ENCODE data around the gene CD2AP. TPM values are rescaled to one million over a fixed set of nuclear protein-coding genes. Genes with fewer than 3 reads are reported as not detected.

CD2AP gene
- total RNA-seq, 2 donors from 2014 or later, result 27.1 to 29.1 TPM

DNA sequence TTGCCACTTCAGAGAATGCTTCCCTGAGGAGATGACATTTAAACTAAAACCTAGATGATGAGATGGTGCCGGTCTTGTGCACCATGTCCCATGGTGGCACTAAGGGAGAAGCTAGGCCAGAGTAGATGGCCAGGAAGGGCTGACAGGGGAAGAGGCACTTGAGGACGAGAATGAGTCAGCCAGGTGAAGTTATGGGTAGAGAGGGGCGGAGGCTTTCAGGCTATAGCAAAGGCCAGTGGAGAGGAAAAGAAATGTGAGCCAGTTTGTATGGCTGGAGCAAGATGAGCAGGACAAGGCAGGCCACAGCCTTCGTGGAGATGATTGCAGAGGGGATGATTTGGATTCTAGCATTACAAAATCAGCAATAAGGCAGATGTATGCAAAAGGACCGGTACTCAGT lies 176.1 kb downstream of the CD2AP start:
- no peaks in the 10 kb centered on the region for H3K9me3 ChIP-seq
- TF ChIP-seq, protein P1, sequence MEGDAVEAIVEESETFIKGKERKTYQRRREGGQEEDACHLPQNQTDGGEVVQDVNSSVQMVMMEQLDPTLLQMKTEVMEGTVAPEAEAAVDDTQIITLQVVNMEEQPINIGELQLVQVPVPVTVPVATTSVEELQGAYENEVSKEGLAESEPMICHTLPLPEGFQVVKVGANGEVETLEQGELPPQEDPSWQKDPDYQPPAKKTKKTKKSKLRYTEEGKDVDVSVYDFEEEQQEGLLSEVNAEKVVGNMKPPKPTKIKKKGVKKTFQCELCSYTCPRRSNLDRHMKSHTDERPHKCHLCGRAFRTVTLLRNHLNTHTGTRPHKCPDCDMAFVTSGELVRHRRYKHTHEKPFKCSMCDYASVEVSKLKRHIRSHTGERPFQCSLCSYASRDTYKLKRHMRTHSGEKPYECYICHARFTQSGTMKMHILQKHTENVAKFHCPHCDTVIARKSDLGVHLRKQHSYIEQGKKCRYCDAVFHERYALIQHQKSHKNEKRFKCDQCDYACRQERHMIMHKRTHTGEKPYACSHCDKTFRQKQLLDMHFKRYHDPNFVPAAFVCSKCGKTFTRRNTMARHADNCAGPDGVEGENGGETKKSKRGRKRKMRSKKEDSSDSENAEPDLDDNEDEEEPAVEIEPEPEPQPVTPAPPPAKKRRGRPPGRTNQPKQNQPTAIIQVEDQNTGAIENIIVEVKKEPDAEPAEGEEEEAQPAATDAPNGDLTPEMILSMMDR (IDR thresholded peaks at IDR 0.05), result no peak
- no peak overlapping the region for H3K4me3 ChIP-seq
- peaks cover 3 to 12% of the 10 kb centered on the region in 2 donors for H3K4me1 ChIP-seq (ENCODE audit: control insufficient read depth in 1 of 2, low read depth in 2 of 2)
- DNase-seq (ENCODE audit: low spot score) (no peak), ATAC-seq (ENCODE audit: insufficient number of reproducible peaks, low FRiP score, low read depth) (no peak)
- H3K27ac ChIP-seq, result no peak overlapping the region
- no peaks in the 10 kb centered on the region for H3K36me3 ChIP-seq
- no peaks in the 10 kb centered on the region for H3K27me3 ChIP-seq (replicated peaks; ENCODE audit: insufficient read depth)

DNA sequence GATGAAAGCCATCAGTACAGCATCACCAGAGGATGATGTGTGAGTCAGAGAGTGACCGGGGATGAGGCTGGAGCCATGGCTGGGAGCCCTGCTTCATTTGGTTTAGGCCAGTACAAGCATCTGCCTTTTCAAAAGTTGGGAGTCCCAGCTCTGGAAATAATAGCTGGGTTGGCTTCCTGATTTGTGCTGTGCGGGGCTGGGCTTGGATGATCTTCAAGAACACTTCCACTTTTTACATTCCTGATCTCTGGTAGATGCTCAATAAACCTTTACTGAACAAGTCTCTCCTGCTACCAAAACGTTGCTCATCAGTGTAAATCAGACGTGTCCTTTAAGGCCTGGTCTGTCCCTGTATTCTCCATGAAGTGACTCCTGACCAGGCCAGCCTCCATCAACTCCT lies 176.7 kb downstream of the CD2AP start:
- TF ChIP-seq, protein P1 (IDR thresholded peaks at IDR 0.05), result no peak
- DNase-seq (ENCODE audit: low spot score) (no peak), ATAC-seq (ENCODE audit: insufficient number of reproducible peaks, low FRiP score, low read depth) (no peak)
- no peak overlapping the region for H3K27ac ChIP-seq
- no peaks in the 10 kb centered on the region for H3K27me3 ChIP-seq (replicated peaks; ENCODE audit: insufficient read depth)
- H3K4me1 ChIP-seq (ENCODE audit: control insufficient read depth in 1 of 2, low read depth in 2 of 2), result peaks cover 3 to 12% of the 10 kb centered on the region in 2 donors
- no peaks in the 10 kb centered on the region for H3K36me3 ChIP-seq
- no peaks in the 10 kb centered on the region for H3K9me3 ChIP-seq
- no peak overlapping the region for H3K4me3 ChIP-seq

DNA sequence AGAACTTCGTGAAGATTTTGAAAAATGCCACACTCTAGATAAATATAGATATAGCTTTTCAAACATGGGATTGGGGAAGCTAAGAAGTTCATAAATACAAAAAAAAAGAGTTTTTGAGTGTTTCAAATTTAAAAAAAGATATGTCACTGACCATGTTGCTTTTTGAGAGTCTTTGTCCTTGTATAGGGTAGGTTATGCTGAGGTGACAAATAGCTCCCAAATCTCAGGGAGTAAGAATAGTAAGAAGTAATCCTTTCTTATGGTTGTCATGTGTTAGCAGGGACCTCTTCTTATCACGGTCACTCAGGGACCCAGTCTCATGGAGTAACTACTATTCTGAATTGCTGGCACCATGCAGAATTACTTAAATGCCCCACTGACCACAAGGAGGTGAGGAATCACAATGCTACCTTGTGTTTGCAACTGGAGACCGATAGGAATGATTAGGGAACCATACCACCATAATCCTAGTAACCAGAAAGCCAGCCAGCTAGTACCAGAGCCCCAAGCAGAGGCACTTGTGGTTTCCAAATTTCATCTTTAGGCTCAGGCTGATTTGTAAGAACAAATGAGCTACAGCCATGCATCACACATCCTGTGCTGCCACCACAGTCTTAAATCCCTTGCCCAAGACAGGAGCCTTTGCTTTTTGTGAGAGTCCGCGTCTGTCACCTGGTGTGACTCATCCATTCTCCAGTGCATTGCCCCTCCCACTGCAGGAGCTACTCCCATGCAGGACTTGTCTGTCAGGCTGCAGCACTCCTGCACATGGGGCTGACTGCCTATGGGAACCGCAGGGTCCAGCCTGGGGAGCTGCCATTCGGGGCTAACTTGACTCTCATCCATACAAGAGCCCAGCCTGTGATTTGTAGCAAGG lies 178.4 kb downstream of the CD2AP start:
- Histone ChIP-seq H3K4me3 (no peak overlapping the region), H3K27ac (no peak overlapping the region), H3K36me3 (no peaks in the 10 kb centered on the region), H3K27me3 (replicated peaks; ENCODE audit: insufficient read depth) (no peaks in the 10 kb centered on the region), H3K9me3 (no peaks in the 10 kb centered on the region), H3K4me1 (ENCODE audit: control insufficient read depth in 1 of 2, low read depth in 2 of 2) (peaks cover 3 to 6% of the 10 kb centered on the region in 2 donors)
- DNase-seq (ENCODE audit: low spot score) (no peak), ATAC-seq (ENCODE audit: insufficient number of reproducible peaks, low FRiP score, low read depth) (no peak)
- TF ChIP-seq, protein P1 (IDR thresholded peaks at IDR 0.05), result no peak

DNA sequence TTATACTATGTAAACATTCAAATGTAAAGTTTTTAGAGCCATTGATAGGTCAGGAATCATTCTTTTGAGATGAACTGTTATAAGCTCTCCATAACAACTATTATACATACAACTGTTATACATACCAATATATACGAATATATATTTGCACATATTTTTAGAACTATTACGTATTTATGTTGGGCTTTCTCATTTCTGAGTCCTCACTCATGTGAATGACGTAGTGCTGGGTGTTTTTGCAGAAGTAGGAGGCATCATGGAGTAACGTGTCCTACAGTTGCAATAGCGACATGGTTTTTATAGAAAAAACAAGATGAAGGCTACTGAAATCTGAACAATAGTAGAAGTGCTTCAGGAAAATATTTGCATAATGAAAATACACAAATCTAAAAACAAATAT lies 184.4 kb downstream of the CD2AP start:
- DNase-seq (ENCODE audit: low spot score) (no peak), ATAC-seq (ENCODE audit: insufficient number of reproducible peaks, low FRiP score, low read depth) (no peak)
- TF ChIP-seq, protein P1 (IDR thresholded peaks at IDR 0.05), result no peak
- Histone ChIP-seq H3K27ac (no peak overlapping the region), H3K36me3 (no peaks in the 10 kb centered on the region), H3K27me3 (replicated peaks; ENCODE audit: insufficient read depth) (no peaks in the 10 kb centered on the region), H3K4me3 (no peak overlapping the region), H3K9me3 (no peaks in the 10 kb centered on the region), H3K4me1 (ENCODE audit: control insufficient read depth in 1 of 2, low read depth in 2 of 2) (no peaks in the 10 kb centered on the region)

DNA sequence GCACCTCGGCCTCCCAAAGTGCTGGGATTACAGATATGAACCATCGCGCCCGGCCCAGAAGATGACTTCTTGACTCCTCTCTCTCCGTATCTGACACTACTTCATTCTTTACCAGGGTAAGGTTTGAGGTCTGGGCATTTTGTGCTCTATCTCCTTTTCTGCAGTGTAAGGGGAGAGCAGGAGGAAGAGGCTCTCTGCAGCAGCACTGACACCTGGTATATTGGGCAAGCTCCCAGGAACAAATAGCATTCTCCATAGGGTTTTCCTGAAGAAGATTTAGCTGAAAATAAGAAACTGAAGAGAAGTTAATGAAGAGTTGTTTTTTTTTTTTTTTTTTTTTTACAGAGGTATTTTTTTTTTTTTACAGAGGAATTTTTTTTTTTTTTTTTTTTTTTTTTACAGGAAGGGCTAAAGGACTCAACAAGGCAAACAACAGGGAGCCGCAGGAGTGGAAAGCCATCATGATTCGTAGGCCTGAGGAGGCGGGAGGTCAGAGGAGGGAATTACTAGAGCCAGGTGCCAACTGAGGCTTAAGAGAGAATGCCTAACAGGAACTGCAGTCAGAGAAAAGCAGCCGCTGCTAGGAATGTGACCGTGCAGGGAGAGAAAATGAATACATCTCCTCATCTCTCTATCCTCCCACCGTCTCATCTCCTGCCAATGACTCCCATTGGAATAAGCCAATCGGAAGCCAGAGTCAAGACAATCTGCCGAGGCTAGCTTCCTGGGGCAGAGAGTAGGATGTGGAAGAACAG lies 186.1 kb downstream of the CD2AP start:
- no peak overlapping the region for H3K27ac ChIP-seq
- H3K4me1 ChIP-seq (ENCODE audit: control insufficient read depth in 1 of 2, low read depth in 2 of 2), result no peaks in the 10 kb centered on the region
- no peaks in the 10 kb centered on the region for H3K36me3 ChIP-seq
- ATAC-seq (ENCODE audit: insufficient number of reproducible peaks, low FRiP score, low read depth), result no peak
- no peak for DNase-seq (ENCODE audit: low spot score)
- H3K9me3 ChIP-seq, result no peaks in the 10 kb centered on the region
- H3K4me3 ChIP-seq, result no peak overlapping the region
- TF ChIP-seq, protein P1 (IDR thresholded peaks at IDR 0.05), result no peak
- no peaks in the 10 kb centered on the region for H3K27me3 ChIP-seq (replicated peaks; ENCODE audit: insufficient read depth)

Data from thoracic aorta (tissue), 2 donors.